ENCODE data around the gene AJM1. TPM values are rescaled to one million over a fixed set of nuclear protein-coding genes. Genes with fewer than 3 reads are reported as not detected.

Gene AJM1
- total and polyA plus RNA-seq, 2 donors (not counting 1 experiment from before 2014, with no cell fraction given): 0.19 to 1.7 TPM

DNA sequence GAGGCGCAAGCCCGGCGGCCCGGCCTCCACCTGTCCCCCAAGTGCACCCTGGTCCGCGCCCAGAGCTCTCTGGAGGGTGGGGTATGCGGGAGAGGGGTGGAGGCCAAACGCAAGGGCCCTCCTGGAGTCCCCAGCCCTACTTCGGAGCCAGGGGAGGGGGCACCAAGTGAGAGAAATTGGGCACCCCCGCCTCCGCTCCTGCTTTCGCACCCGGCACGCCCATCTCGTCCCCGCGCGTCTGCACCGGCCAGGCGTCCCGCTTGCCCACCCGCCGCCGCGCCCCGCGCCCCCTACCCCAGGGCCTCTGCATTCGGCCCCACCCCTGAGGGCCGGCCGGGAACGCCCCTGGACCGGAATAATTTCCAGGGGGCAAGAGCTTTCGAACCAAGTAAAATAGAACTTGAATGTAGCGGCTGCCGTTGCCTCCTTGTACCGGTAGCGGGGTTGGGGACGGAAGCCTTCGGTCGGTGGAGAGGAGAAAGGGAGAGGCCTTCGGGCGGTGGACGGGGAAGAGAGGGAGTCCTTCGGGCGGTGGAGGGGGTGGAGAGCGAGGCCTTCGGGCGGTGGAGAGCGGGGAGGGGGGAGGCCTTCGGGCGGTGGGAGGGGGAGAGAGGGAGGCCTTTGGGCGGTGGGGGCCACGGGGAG is 6.2 kb downstream of the AJM1 start:
- peak overlapping the region; percentile 78 to 91 (median 83) for H3K4me3 ChIP-seq (replicated peaks in 1 of 4; ENCODE audit: control extremely low read depth in 1 of 4, insufficient read depth in 1 of 4, low read depth in 3 of 4, low read length in 4 of 4)
- peaks cover 14% of the 10 kb centered on the region for H3K36me3 ChIP-seq (ENCODE audit: control insufficient read depth, insufficient read depth, low read length)
- DNase-seq (ENCODE audit: low read depth in 2 of 2): no peak
- H3K4me1 ChIP-seq (ENCODE audit: control insufficient read depth, extremely low read depth, insufficient read depth, low read length): peaks cover 3% of the 10 kb centered on the region
- no peaks in the 10 kb centered on the region for H3K79me2 ChIP-seq (ENCODE audit: control insufficient read depth, insufficient read depth, low read length)
- H3K4me2 ChIP-seq (ENCODE audit: extremely low read depth, insufficient read depth, low read length): peak overlapping the region; percentile 97
- peak overlapping the region; percentile 63 for H3K9ac ChIP-seq (ENCODE audit: insufficient read depth, low read length)
- peaks cover 24% of the 10 kb centered on the region for H3K27me3 ChIP-seq (ENCODE audit: control insufficient read depth, insufficient read depth, low read length)
- H3K9me3 ChIP-seq (ENCODE audit: control insufficient read depth, insufficient read depth, low read depth, low read length): no peaks in the 10 kb centered on the region
- H2AFZ ChIP-seq (ENCODE audit: low read length): no peak overlapping the region
- peak overlapping the region; percentile 56 for H3K27ac ChIP-seq (ENCODE audit: insufficient read depth, low read length)
- no peak for TF ChIP-seq EZH2 (IDR thresholded peaks at IDR 0.05; ENCODE audit: low read length, missing control alignments)
- TF ChIP-seq, protein P1, sequence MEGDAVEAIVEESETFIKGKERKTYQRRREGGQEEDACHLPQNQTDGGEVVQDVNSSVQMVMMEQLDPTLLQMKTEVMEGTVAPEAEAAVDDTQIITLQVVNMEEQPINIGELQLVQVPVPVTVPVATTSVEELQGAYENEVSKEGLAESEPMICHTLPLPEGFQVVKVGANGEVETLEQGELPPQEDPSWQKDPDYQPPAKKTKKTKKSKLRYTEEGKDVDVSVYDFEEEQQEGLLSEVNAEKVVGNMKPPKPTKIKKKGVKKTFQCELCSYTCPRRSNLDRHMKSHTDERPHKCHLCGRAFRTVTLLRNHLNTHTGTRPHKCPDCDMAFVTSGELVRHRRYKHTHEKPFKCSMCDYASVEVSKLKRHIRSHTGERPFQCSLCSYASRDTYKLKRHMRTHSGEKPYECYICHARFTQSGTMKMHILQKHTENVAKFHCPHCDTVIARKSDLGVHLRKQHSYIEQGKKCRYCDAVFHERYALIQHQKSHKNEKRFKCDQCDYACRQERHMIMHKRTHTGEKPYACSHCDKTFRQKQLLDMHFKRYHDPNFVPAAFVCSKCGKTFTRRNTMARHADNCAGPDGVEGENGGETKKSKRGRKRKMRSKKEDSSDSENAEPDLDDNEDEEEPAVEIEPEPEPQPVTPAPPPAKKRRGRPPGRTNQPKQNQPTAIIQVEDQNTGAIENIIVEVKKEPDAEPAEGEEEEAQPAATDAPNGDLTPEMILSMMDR (conservative IDR thresholded peaks at IDR 0.05 in 1 of 2, IDR thresholded peaks at IDR 0.05 in 1 of 2; ENCODE audit: low read depth in 1 of 2, low read length in 2 of 2): no peak
- H4K20me1 ChIP-seq (ENCODE audit: control insufficient read depth, extremely low read depth, insufficient read depth, low read length): no peaks in the 10 kb centered on the region

DNA sequence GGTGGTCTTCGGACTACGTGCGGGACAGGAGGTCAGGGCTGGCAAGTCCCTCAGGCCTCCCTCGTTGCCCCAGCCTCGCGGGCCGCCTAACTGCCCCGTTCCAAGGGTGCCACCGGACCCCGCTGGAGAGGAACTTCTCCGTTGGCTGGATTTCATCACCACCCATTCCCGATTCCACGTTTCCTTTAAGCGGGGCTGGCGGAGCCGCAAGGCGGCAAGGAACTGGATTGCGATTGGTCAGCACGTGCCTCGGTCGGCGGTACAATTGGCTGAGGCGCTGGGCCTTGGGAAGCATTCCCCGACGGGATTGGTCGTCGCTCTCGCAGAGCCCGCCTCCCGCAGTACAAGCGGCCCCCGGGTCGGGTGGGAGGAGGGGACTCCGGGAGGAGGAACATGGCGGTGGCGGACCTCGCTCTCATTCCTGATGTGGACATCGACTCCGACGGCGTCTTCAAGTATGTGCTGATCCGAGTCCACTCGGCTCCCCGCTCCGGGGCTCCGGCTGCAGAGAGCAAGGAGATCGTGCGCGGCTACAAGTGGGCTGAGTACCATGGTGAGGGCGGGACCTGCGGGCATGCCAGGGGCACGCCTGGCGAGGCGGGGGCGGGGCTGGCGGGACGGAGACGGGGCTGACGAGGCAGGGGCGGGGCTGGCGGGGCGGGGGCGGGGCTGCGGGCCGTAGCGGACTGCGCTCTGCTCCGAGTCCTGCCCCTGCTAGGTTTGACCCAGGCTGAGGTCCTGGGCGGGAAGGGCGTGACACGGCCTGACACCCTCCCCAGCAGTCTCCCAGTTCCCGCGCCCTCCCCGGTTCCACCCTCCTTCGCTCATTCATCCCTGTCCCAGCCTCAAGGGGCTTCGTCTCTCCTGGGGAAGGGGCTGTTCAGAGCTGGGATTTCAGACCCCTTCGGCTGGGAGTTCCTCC is 7.0 kb downstream of the AJM1 start, which contains the start of gene PHPT1:
PHPT1 (plus strand) TSS at position 372 of the 922 bp plus-strand sequence; CDS start at position 394, 22 bp downstream.
- Histone ChIP-seq H3K27ac (ENCODE audit: insufficient read depth, low read length) (peak within 1 kb of the TSS; percentile 77), H3K9me3 (ENCODE audit: control insufficient read depth, insufficient read depth, low read depth, low read length) (no peaks in the 10 kb centered on the region), H3K9ac (ENCODE audit: insufficient read depth, low read length) (peak within 1 kb of the TSS; percentile 74), H2AFZ (ENCODE audit: low read length) (peak within 1 kb of the TSS; percentile 84), H3K27me3 (ENCODE audit: control insufficient read depth, insufficient read depth, low read length) (peaks cover 19% of the 10 kb centered on the region), H3K4me1 (ENCODE audit: control insufficient read depth, extremely low read depth, insufficient read depth, low read length) (peaks cover 3% of the 10 kb centered on the region), H4K20me1 (ENCODE audit: control insufficient read depth, extremely low read depth, insufficient read depth, low read length) (no peaks in the 10 kb centered on the region), H3K79me2 (ENCODE audit: control insufficient read depth, insufficient read depth, low read length) (no peaks in the 10 kb centered on the region), H3K4me2 (ENCODE audit: extremely low read depth, insufficient read depth, low read length) (peak within 1 kb of the TSS; percentile 97), H3K36me3 (ENCODE audit: control insufficient read depth, insufficient read depth, low read length) (peaks cover 14% of the 10 kb centered on the region), H3K4me3 (replicated peaks in 1 of 4; ENCODE audit: control extremely low read depth in 1 of 4, insufficient read depth in 1 of 4, low read depth in 3 of 4, low read length in 4 of 4) (peak within 1 kb of the TSS; percentile 78 to 91 (median 83))
- DNase-seq (ENCODE audit: low read depth in 2 of 2): peak; percentile 99
- TF ChIP-seq, protein P1 (conservative IDR thresholded peaks at IDR 0.05 in 1 of 2, IDR thresholded peaks at IDR 0.05 in 1 of 2; ENCODE audit: low read depth in 1 of 2, low read length in 2 of 2): no peak
